ENCODE measurements around the gene ST3GAL3. TPM values are rescaled to one million over a fixed set of nuclear protein-coding genes. Genes with fewer than 3 reads are reported as not detected.

Gene ST3GAL3
- total RNA-seq, 1 donor from 2014 or later, result 16.5 TPM

- Mint-ChIP-seq H3K36me3 (ENCODE audit: unreplicated experiment) (peaks cover 9% of the 10 kb centered on the region), H3K27me3 (ENCODE audit: unreplicated experiment) (peaks cover 15% of the 10 kb centered on the region), H3K9me3 (ENCODE audit: unreplicated experiment) (peaks cover 14% of the 10 kb centered on the region), H3K27ac (ENCODE audit: unreplicated experiment) (peak overlapping the region; percentile 56), H3K4me1 (ENCODE audit: low read depth, unreplicated experiment) (peaks cover 21% of the 10 kb centered on the region), H3K4me3 (ENCODE audit: unreplicated experiment) (peak overlapping the region; percentile 90)
- TF ChIP-seq CTCF (IDR thresholded peaks at IDR 0.05; ENCODE audit: partially characterized antibody, unreplicated experiment), result no peak
- no peak for DNase-seq
Measured at GRCh38 chr1:43977376-43978263, 270.3 kb downstream of the ST3GAL3 start.

- Mint-ChIP-seq H3K27me3 (ENCODE audit: unreplicated experiment) (peaks cover 15% of the 10 kb centered on the region), H3K4me1 (ENCODE audit: low read depth, unreplicated experiment) (peaks cover 21% of the 10 kb centered on the region), H3K4me3 (ENCODE audit: unreplicated experiment) (peak overlapping the region; percentile 90), H3K9me3 (ENCODE audit: unreplicated experiment) (peaks cover 14% of the 10 kb centered on the region), H3K36me3 (ENCODE audit: unreplicated experiment) (peaks cover 9% of the 10 kb centered on the region), H3K27ac (ENCODE audit: unreplicated experiment) (no peak overlapping the region)
- DNase-seq, result no peak
- TF ChIP-seq CTCF (IDR thresholded peaks at IDR 0.05; ENCODE audit: partially characterized antibody, unreplicated experiment), result no peak
Measured at GRCh38 chr1:43978264-43978550, 270.9 kb downstream of the ST3GAL3 start.

- Mint-ChIP-seq H3K4me3 (ENCODE audit: unreplicated experiment) (peak within 1 kb of the TSS; percentile 91), H3K27ac (ENCODE audit: unreplicated experiment) (peak within 1 kb of the TSS; percentile 83), H3K4me1 (ENCODE audit: low read depth, unreplicated experiment) (peaks cover 25% of the 10 kb centered on the region), H3K36me3 (ENCODE audit: unreplicated experiment) (peaks cover 9% of the 10 kb centered on the region), H3K9me3 (ENCODE audit: unreplicated experiment) (peaks cover 16% of the 10 kb centered on the region), H3K27me3 (ENCODE audit: unreplicated experiment) (peaks cover 15% of the 10 kb centered on the region)
- DNase-seq, result peak; percentile 59
- TF ChIP-seq CTCF (IDR thresholded peaks at IDR 0.05; ENCODE audit: partially characterized antibody, unreplicated experiment), result no peak
Measured at GRCh38 chr1:43978551-43979260, 271.4 kb downstream of the ST3GAL3 start, which contains the start of gene B4GALT2. TSS of gene B4GALT2 (plus strand) at chr1:43979210. CDS start at chr1:43981161, 1,951 bp downstream.

- Mint-ChIP-seq H3K9me3 (ENCODE audit: unreplicated experiment) (peaks cover 11% of the 10 kb centered on the region), H3K4me3 (ENCODE audit: unreplicated experiment) (no peak overlapping the region), H3K27ac (ENCODE audit: unreplicated experiment) (no peak overlapping the region), H3K4me1 (ENCODE audit: low read depth, unreplicated experiment) (peaks cover 21% of the 10 kb centered on the region), H3K27me3 (ENCODE audit: unreplicated experiment) (peaks cover 11% of the 10 kb centered on the region), H3K36me3 (ENCODE audit: unreplicated experiment) (peaks cover 9% of the 10 kb centered on the region)
- no peak for TF ChIP-seq CTCF (IDR thresholded peaks at IDR 0.05; ENCODE audit: partially characterized antibody, unreplicated experiment)
- no peak for DNase-seq
Measured at GRCh38 chr1:43979261-43979527, 271.9 kb downstream of the ST3GAL3 start.
